Fibroblast of lung (primary cell): ENCODE measurements around the gene RPL13A. TPM values are rescaled to one million over a fixed set of nuclear protein-coding genes. Genes with fewer than 3 reads are reported as not detected.

Experiments
- DNase-seq, 2 donors: peaks; one replicate each; pipeline versions ENCODE4 v3.0.0 to v3.0.0-alpha.2; 2010; ENCODE audit warnings: low read depth in 2 of 2
- H2AFZ ChIP-seq: 2 replicates; pipeline ENCODE4 v1.5.1; 2012; ENCODE audit warnings: low read length, control low read depth, inconsistent platforms
- H3K27ac ChIP-seq: 2 replicates; pipeline ENCODE4 v1.5.1; 2011; ENCODE audit warnings: low read length, control low read depth; ENCODE audit not compliant: insufficient read depth
- H3K27me3 ChIP-seq: 2 replicates; pipeline ENCODE4 v1.5.1; 2011; ENCODE audit warnings: mild to moderate bottlenecking, low read length; ENCODE audit not compliant: control insufficient read depth, insufficient read depth
- H3K36me3 ChIP-seq: 2 replicates; pipeline ENCODE4 v1.5.1; 2011; ENCODE audit warnings: low read length; ENCODE audit not compliant: control insufficient read depth, insufficient read depth
- H3K4me1 ChIP-seq: 2 replicates; pipeline ENCODE4 v1.5.1; 2011; ENCODE audit warnings: low read length; ENCODE audit not compliant: control insufficient read depth, insufficient read depth; ENCODE audit errors: extremely low read depth
- H3K4me2 ChIP-seq: 2 replicates; pipeline ENCODE4 v1.5.1; 2011; ENCODE audit warnings: low read length, control low read depth; ENCODE audit not compliant: insufficient read depth; ENCODE audit errors: extremely low read depth
- H3K4me3 ChIP-seq, 4 experiments: fragments of 200-600 bp in 1 of 4; sonication (generic) in 1 of 4; replicated peaks in 1 of 4; 2 replicates each; pipeline ENCODE4 v1.5.1; 2011 to 2016; ENCODE audit warnings: low read length in 4 of 4, low read depth in 3 of 4, mild to moderate bottlenecking in 3 of 4, control low read depth in 2 of 4, inconsistent platforms in 1 of 4, mixed read lengths in 1 of 4; ENCODE audit not compliant: insufficient read depth in 1 of 4; ENCODE audit errors: control extremely low read depth in 1 of 4
- H3K79me2 ChIP-seq: 2 replicates; pipeline ENCODE4 v1.5.1; 2012; ENCODE audit warnings: mild to moderate bottlenecking, low read length, inconsistent platforms; ENCODE audit not compliant: control insufficient read depth, insufficient read depth
- H3K9ac ChIP-seq: 2 replicates; pipeline ENCODE4 v1.5.1; 2011; ENCODE audit warnings: mild to moderate bottlenecking, low read length, control low read depth; ENCODE audit not compliant: insufficient read depth
- H3K9me3 ChIP-seq: 2 replicates; pipeline ENCODE4 v1.5.1; 2012; ENCODE audit warnings: low read depth, low read length; ENCODE audit not compliant: control insufficient read depth, insufficient read depth
- H4K20me1 ChIP-seq: 2 replicates; pipeline ENCODE4 v1.5.1; 2011; ENCODE audit warnings: low read length; ENCODE audit not compliant: control insufficient read depth, insufficient read depth; ENCODE audit errors: extremely low read depth
- EZH2 ChIP-seq: IDR thresholded peaks from 2 replicates; pipeline ENCODE4 v1.5.1; 2012; ENCODE audit warnings: low read length, control low read depth, mild to moderate bottlenecking; ENCODE audit errors: missing control alignments
- polyA plus RNA-seq, 2 donors: library from polyadenylated mRNA; depleted of rRNA in 1 of 2; stranded (reverse) in 1 of 2; unstranded in 1 of 2; fragments of >200 nt; gene quantifications; 2 replicates each; pipeline ENCODE4 v1.2.1, GENCODE V29; 2011 to 2012; ENCODE audit warnings: missing spikeins in 1 of 2
- total RNA-seq: library from RNA; depleted of rRNA; stranded (reverse); fragments of >200 nt; gene quantifications from 2 replicates; pipeline ENCODE4 v1.2.1, GENCODE V29; 2014
- TF ChIP-seq, protein P1 (sequence below), 2 donors: IDR thresholded peaks in 1 of 2; conservative IDR thresholded peaks in 1 of 2; 1 replicate in 1 of 2; 2 replicates in 1 of 2; pipeline ENCODE4 v1.5.1; 2011 to 2012; ENCODE audit warnings: low read length in 2 of 2, control low read depth in 1 of 2, inconsistent platforms in 1 of 2, low read depth in 1 of 2, mild to moderate bottlenecking in 1 of 2

The RPL13A gene
- total and polyA plus RNA-seq, 2 donors (not counting 1 experiment from before 2014, with no cell fraction given), result 1,418 to 3,385 TPM

- Histone ChIP-seq H3K9ac (peak overlapping the region; percentile 1), H3K9me3 (no peaks in the 10 kb centered on the region), H4K20me1 (peaks cover 4% of the 10 kb centered on the region), H3K79me2 (peaks cover 40% of the 10 kb centered on the region), H3K4me3 (no peak overlapping the region), H3K4me2 (no peak overlapping the region), H3K27me3 (no peaks in the 10 kb centered on the region), H3K36me3 (peaks cover 27% of the 10 kb centered on the region), H3K27ac (peak overlapping the region; percentile 29), H2AFZ (no peak overlapping the region), H3K4me1 (peaks cover 10% of the 10 kb centered on the region)
- no peak for DNase-seq
- TF ChIP-seq, protein P1, sequence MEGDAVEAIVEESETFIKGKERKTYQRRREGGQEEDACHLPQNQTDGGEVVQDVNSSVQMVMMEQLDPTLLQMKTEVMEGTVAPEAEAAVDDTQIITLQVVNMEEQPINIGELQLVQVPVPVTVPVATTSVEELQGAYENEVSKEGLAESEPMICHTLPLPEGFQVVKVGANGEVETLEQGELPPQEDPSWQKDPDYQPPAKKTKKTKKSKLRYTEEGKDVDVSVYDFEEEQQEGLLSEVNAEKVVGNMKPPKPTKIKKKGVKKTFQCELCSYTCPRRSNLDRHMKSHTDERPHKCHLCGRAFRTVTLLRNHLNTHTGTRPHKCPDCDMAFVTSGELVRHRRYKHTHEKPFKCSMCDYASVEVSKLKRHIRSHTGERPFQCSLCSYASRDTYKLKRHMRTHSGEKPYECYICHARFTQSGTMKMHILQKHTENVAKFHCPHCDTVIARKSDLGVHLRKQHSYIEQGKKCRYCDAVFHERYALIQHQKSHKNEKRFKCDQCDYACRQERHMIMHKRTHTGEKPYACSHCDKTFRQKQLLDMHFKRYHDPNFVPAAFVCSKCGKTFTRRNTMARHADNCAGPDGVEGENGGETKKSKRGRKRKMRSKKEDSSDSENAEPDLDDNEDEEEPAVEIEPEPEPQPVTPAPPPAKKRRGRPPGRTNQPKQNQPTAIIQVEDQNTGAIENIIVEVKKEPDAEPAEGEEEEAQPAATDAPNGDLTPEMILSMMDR (conservative IDR thresholded peaks at IDR 0.05 in 1 of 2, IDR thresholded peaks at IDR 0.05 in 1 of 2; ENCODE audit: low read depth in 1 of 2, low read length in 2 of 2), result no peak
- TF ChIP-seq EZH2, result no peak
Observed at GRCh38 chr19:49491030-49491803, 3.8 kb downstream of the RPL13A start.

- no peaks in the 10 kb centered on the region for H3K9me3 ChIP-seq
- DNase-seq, result no peak
- no peak overlapping the region for H3K27ac ChIP-seq
- H3K9ac ChIP-seq, result no peak overlapping the region
- H3K4me3 ChIP-seq, result no peak overlapping the region
- peaks cover 47% of the 10 kb centered on the region for H3K79me2 ChIP-seq
- peaks cover 4% of the 10 kb centered on the region for H4K20me1 ChIP-seq
- H3K4me1 ChIP-seq, result peaks cover 10% of the 10 kb centered on the region
- peaks cover 27% of the 10 kb centered on the region for H3K36me3 ChIP-seq
- no peak overlapping the region for H3K4me2 ChIP-seq
- no peaks in the 10 kb centered on the region for H3K27me3 ChIP-seq
- TF ChIP-seq, protein P1 (conservative IDR thresholded peaks at IDR 0.05 in 1 of 2, IDR thresholded peaks at IDR 0.05 in 1 of 2; ENCODE audit: low read depth in 1 of 2, low read length in 2 of 2), result no peak
- no peak for TF ChIP-seq EZH2
- H2AFZ ChIP-seq, result no peak overlapping the region
Observed at GRCh38 chr19:49491804-49492572, 4.6 kb downstream of the RPL13A start.
